GM12878 (cell line): ENCODE data around the gene CCT6B. TPM values are rescaled to one million over a fixed set of nuclear protein-coding genes. Genes with fewer than 3 reads are reported as not detected.
A peak's percentile ranks its signal among the peaks of the same experiment; 100 is the strongest.

Experiments used
- ATAC-seq: fragments of 200-7000 bp; cut with Tn5 transposase; 3 replicates; pipeline ENCODE4 v1.9.1; 2020; ENCODE audit warnings: mild to moderate bottlenecking, moderate library complexity
- BruUV-seq: library from RNA; stranded (reverse); fragments of 400-500 nt; replicated peaks from 2 replicates; lab custom pipeline; 2021; lab: Mats Ljungman, UMichigan
- CTCF ChIA-PET: fragments of 300-600 bp; sonication (Branson Sonifier 250); formaldehyde crosslinking; extraction: SDS; loops from one replicate; lab custom pipeline; 2021; ENCODE audit warnings: inconsistent platforms; lab: Yijun Ruan, JAX
- POLR2A ChIA-PET: fragments of 350-600 bp; formaldehyde crosslinking; extraction: SDS; loops from one replicate; lab custom pipeline; 2021; ENCODE audit warnings: inconsistent platforms; lab: Charles Lee
- RAD21 ChIA-PET: fragments of 300-600 bp; sonication (Branson Sonifier 250); formaldehyde crosslinking; loops from one replicate; lab custom pipeline; 2023; ENCODE audit warnings: antibody characterized with exemption; ENCODE audit not compliant: unreplicated experiment; lab: Charles Lee
- SMC1A ChIA-PET: fragments of 300-600 bp; sonication (Branson Sonifier 250); formaldehyde crosslinking; loops from one replicate; lab custom pipeline; 2023; ENCODE audit not compliant: unreplicated experiment, uncharacterized antibody; lab: Charles Lee
- DNase-seq: peaks from one replicate; pipeline ENCODE4 v3.0.0-alpha.2; 2011; ENCODE audit warnings: low read depth, low spot score
- FAIRE-seq: peaks from 3 replicates; lab custom pipeline; 2011; peaks lifted over from hg19 to GRCh38; lab: Jason Lieb, UNC
- H2AFZ ChIP-seq: 2 replicates; pipeline ENCODE4 v1.6.0; 2011; ENCODE audit warnings: low read depth, low read length, control low read depth; ENCODE audit not compliant: control insufficient read depth
- H3K27ac ChIP-seq: 2 replicates; pipeline ENCODE4 v1.5.1; 2011; ENCODE audit warnings: control low read depth; ENCODE audit not compliant: control insufficient read depth, insufficient read depth
- H3K27me3 ChIP-seq, 2 experiments: replicated peaks in 1 of 2; 2 replicates each; pipeline versions ENCODE4 v1.6.0 to v1.6.1; 2011; ENCODE audit warnings: low read length in 1 of 2; ENCODE audit not compliant: control insufficient read depth in 2 of 2, insufficient read depth in 2 of 2
- H3K36me3 ChIP-seq, 2 experiments: 2 replicates each; pipeline ENCODE4 v1.5.1; 2011; ENCODE audit warnings: low read length in 1 of 2; ENCODE audit not compliant: control insufficient read depth in 2 of 2, insufficient read depth in 2 of 2
- H3K4me1 ChIP-seq: 2 replicates; pipeline ENCODE4 v1.6.1; 2011; ENCODE audit warnings: mild to moderate bottlenecking, low read length, moderate library complexity, mixed read lengths; ENCODE audit not compliant: control insufficient read depth, insufficient read depth
- H3K4me2 ChIP-seq: 2 replicates; pipeline ENCODE4 v1.6.0; 2011; ENCODE audit warnings: control low read depth; ENCODE audit not compliant: control insufficient read depth, insufficient read depth
- H3K4me3 ChIP-seq: fragments of 200-600 bp; sonication (generic); 2 replicates; pipeline ENCODE4 v1.5.1; 2016
- H3K79me2 ChIP-seq: 2 replicates; pipeline ENCODE4 v1.6.0; 2011; ENCODE audit warnings: low read length; ENCODE audit not compliant: control insufficient read depth, insufficient read depth
- H3K9ac ChIP-seq: 2 replicates; pipeline ENCODE4 v1.8.0; 2011; ENCODE audit warnings: low read length, control low read depth, mixed read lengths; ENCODE audit not compliant: control insufficient read depth, insufficient read depth
- H3K9me3 ChIP-seq: replicated peaks from 3 replicates; pipeline ENCODE4 v1.5.1; 2011; ENCODE audit warnings: mild to moderate bottlenecking, low read length; ENCODE audit not compliant: control insufficient read depth, insufficient read depth
- H4K20me1 ChIP-seq: 2 replicates; pipeline ENCODE4 v1.6.0; 2011; ENCODE audit not compliant: control insufficient read depth, insufficient read depth
- ATF3 ChIP-seq: IDR thresholded peaks from 2 replicates; pipeline ENCODE4 v1.6.1; 2011; ENCODE audit warnings: low read depth, mild to moderate bottlenecking, low read length, moderate library complexity, borderline replicate concordance; ENCODE audit errors: extremely low read depth
- ESRRA ChIP-seq: IDR thresholded peaks from 2 replicates; pipeline ENCODE4 v1.6.1; 2012; ENCODE audit warnings: mild to moderate bottlenecking, low read length, improper control_type of control experiment
- MAX ChIP-seq: IDR thresholded peaks from 2 replicates; pipeline ENCODE4 v1.6.1; 2012; ENCODE audit warnings: low read depth, low read length, improper control_type of control experiment
- STAT3 ChIP-seq: IDR thresholded peaks from 2 replicates; pipeline ENCODE4 v1.6.1; 2011; ENCODE audit warnings: low read depth, low read length, improper control_type of control experiment
- TBL1XR1 ChIP-seq: IDR thresholded peaks from 2 replicates; pipeline ENCODE4 v1.6.1; 2012; ENCODE audit warnings: low read depth, low read length, improper control_type of control experiment
- WGBS: methylation state at CpG from one replicate; pipeline ENCODE4 v1.1.6; 2016; ENCODE audit warnings: low lambda C conversion rate; ENCODE audit not compliant: insufficient replicate concordance, insufficient coverage; ENCODE audit errors: missing lambda C conversion rate; 5-methylcytosine and 5-hydroxymethylcytosine counted together
- in situ Hi-C: fragments of 300-500 bp; cut with MboI; formaldehyde crosslinking; loops from 9 replicates; pipeline ENCODE4 v1.14.3; 2018; ENCODE audit warnings: mixed read lengths
- intact Hi-C: fragments of 100-400 bp; cut with micrococcal nuclease; formaldehyde crosslinking; loops from one replicate; pipeline ENCODE4 v1.14.2; 2022; ENCODE audit not compliant: unreplicated experiment
- polyA plus RNA-seq, 11 experiments: library from polyadenylated mRNA; depleted of rRNA in 4 of 11; unstranded in 6 of 11; stranded (reverse) in 5 of 11; fragments of >200 nt; fragmentation: Nextera tagmentation in 4 of 11; fragmentation: Illumina TruSeq in 1 of 11; extraction: Ambion mirVana in 4 of 11; extraction: Trizol in 1 of 11; gene quantifications; 1 replicate in 1 of 11; 2 replicates in 10 of 11; pipeline versions ENCODE4 v1.2.1 to v1.2.3, GENCODE V29; 2011 to 2016; ENCODE audit warnings: inconsistent platforms in 2 of 11, missing spikeins in 2 of 11, low read depth in 1 of 11
- total RNA-seq, 4 experiments: library from RNA; depleted of rRNA in 3 of 4; stranded (reverse); fragments of >200 nt in 3 of 4; fragmentation: Illumina TruSeq in 1 of 4; extraction: Trizol in 1 of 4; gene quantifications; 2 replicates each; pipeline versions ENCODE4 v1.2.1 to v1.2.3, GENCODE V29; 2013 to 2021

CCT6B gene
- total and polyA plus RNA-seq, 10 of the 15 experiments (the other 5 are each of a cell fraction or from before 2014, with no cell fraction given) = 1.6 to 6.1 (median 2.6) TPM

GRCh38 chr17:34979153-34979552 is 17.9 kb upstream of the CCT6B start:
- WGBS = 97% methylated on average over 7 of the region's 7 CpGs
- peak overlapping the region; percentile 77; the same call in 1 of the 2 replicates for H2AFZ ChIP-seq
- RAD21 ChIA-PET = interaction anchor here (0.8 to 1.3 kb wide), 3 partner anchors 20 to 140 kb away, joined by 3 to 4 read pairs (median 3); no protein-coding TSS in a partner anchor
- H3K27me3 ChIP-seq = no peaks in the 10 kb centered on the region
- no peak overlapping the region for H3K9ac ChIP-seq
- no peak for ATAC-seq
- intact Hi-C loops = no loop called here
- H3K4me2 ChIP-seq = peak overlapping the region; percentile 91
- peak overlapping the region; percentile 89; the same call in 1 of the 2 replicates for H3K4me3 ChIP-seq
- peaks cover 12% of the 10 kb centered on the region for H3K4me1 ChIP-seq
- in situ Hi-C loops = no loop called here
- FAIRE-seq = no peak
- H3K36me3 ChIP-seq = no peaks in the 10 kb centered on the region; a peak in 1 of 4 replicates
- TF ChIP-seq ESRRA (no peak), MAX (no peak), STAT3 (no peak), TBL1XR1 (no peak), ATF3 (no peak)
- H4K20me1 ChIP-seq = no peaks in the 10 kb centered on the region
- no peak for DNase-seq
- H3K9me3 ChIP-seq = no peaks in the 10 kb centered on the region
- H3K79me2 ChIP-seq = peaks cover 22% of the 10 kb centered on the region
- CTCF ChIA-PET = no interaction called here
- SMC1A ChIA-PET = interaction anchor here (1.5 kb wide), 1 partner anchor 19 kb away, joined by 3 read pairs; no protein-coding TSS in a partner anchor
- POLR2A ChIA-PET = interaction anchor here (2.5 kb wide), 1 partner anchor 18 kb away, joined by 8 read pairs; the partner anchor contains the start of genes CCT6B and ZNF830
- no TSS peak for BruUV-seq
- H3K27ac ChIP-seq = no peak overlapping the region
